ENCODE results near the gene ATAD5. TPM values are rescaled to one million over a fixed set of nuclear protein-coding genes. Genes with fewer than 3 reads are reported as not detected.

The ATAD5 gene, protein sequence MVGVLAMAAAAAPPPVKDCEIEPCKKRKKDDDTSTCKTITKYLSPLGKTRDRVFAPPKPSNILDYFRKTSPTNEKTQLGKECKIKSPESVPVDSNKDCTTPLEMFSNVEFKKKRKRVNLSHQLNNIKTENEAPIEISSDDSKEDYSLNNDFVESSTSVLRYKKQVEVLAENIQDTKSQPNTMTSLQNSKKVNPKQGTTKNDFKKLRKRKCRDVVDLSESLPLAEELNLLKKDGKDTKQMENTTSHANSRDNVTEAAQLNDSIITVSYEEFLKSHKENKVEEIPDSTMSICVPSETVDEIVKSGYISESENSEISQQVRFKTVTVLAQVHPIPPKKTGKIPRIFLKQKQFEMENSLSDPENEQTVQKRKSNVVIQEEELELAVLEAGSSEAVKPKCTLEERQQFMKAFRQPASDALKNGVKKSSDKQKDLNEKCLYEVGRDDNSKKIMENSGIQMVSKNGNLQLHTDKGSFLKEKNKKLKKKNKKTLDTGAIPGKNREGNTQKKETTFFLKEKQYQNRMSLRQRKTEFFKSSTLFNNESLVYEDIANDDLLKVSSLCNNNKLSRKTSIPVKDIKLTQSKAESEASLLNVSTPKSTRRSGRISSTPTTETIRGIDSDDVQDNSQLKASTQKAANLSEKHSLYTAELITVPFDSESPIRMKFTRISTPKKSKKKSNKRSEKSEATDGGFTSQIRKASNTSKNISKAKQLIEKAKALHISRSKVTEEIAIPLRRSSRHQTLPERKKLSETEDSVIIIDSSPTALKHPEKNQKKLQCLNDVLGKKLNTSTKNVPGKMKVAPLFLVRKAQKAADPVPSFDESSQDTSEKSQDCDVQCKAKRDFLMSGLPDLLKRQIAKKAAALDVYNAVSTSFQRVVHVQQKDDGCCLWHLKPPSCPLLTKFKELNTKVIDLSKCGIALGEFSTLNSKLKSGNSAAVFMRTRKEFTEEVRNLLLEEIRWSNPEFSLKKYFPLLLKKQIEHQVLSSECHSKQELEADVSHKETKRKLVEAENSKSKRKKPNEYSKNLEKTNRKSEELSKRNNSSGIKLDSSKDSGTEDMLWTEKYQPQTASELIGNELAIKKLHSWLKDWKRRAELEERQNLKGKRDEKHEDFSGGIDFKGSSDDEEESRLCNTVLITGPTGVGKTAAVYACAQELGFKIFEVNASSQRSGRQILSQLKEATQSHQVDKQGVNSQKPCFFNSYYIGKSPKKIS (N-terminal part only)
- total RNA-seq (2022; extraction: Qiagen RNA extraction; ENCODE audit: low read depth) = 2.7 to 5.3 TPM (median 4.6 TPM) in 5 replicates

DNA sequence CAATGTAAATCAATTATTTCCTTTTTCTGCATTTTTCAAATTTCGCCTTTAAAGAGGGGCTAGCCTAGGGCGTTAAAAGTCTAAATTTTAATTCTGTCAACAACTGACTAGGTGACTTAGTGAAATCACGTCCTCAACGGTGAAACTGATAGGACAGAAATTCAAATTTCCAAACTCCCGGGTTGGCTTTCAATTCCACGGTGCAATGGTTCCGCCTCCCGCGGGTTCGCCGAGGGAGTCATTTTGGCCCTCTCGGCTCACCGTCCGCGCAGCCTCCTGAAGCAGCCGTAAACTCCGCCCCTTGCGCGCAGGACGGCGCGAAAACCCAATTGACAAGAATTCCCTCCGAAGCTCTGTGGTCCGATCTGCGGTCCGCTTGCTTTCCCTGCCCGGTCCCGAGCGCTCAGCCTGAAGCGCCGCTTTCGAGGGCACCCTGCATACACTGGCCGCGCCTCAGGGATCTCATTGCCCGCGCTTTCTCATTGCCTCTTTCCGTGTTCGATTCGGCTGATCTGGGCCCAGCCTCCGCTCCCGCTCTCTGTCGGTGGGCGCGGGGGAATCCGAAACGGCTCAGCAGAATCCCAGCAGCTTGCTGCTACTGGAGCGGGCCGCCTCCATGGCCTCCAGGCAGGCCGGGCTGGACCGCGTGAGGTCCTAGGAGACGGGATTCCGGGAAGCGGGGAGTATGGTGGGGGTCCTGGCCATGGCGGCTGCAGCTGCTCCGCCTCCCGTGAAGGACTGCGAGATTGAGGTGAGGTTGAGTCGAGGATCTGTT, at the start of gene ATAD5:
ATAD5 (plus strand) TSS at position 304 of the 775 bp plus-strand sequence; CDS start at position 686, 382 bp downstream.

DNA sequence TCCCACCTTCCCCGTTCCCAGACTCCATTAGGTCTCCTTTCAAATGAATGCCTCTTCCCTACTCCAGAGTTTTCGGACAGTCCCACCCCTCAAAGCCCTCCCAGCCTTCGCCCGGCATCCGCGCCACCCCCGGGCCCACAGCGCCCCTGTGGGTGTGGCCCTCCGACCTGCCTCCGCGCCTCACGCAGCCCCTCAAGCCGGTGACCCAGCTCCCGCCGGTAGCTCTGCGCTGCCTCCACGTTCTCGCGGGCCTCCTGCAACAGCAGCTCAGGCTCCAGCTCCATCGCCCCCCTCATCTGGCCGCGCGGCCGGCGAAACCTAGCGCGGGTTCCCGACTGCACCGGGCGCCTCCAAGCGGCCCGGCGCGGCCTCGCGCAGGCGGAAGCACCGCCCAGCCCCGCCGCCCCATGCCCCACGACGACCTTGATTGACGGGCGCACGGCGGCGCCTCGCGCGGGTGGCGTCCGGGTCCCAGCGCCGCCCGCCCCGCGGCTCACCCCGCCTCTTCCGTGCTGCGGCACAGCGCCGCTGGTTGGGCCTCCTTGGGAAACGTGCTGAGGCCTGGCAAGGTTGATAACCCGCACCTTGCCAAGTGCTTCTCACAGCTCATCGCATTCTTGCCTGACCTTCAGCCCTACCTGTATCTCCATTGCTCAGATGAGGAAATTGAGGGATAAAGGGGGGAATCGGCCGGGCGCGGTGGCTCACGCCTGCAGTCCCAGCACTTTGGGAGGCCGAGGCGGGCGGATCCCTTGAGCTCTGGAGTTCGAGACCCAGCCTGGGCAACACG, 7.2 kb upstream of the ATAD5 start, which contains the start of gene CRLF3:
CRLF3 (minus strand) TSS at position 337 of the 790 bp plus-strand sequence; CDS start at position 296, 41 bp downstream.

DNA sequence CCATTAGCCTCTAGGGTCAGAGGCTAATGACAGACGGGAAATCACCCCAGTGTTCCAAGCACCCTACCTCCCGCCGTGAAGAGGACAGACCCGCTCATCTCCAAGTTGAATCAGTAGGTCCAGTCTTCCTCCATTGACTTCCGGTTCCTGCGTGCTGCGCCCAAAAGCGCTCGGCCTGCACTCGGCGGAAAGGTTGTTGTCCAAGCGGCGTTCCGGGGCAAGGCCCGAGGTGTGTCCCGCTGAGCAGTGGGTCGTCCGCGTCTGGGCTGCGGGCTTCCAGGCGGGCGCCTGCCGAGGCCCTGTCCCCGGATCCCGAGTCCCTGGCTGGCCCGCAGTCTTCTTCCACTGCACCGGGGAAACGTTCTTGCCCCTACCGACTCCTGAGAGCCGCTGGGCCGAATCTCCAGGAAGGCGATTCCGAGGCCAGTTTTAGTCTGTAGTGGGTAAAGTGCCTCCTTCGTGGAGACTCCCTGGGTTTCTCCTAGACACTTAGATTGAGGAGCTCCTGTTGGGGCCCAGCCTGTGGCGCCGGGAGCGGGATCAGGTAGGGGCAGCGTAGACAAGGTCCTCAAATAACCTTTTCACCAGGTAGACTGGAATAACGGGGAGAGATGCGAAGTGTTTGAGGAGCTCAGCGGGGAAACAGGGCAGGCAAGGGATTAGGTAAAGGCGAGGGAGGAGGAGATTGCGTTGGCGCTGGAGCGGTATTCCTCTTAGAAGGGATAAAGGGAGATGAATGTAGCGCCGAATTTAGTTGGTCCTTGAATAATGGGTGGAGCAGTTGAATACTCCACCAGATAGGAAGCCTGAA, 74.5 kb downstream of the ATAD5 start, which contains the start of gene TEFM:
TEFM (minus strand) TSS at position 138 of the 811 bp plus-strand sequence; CDS start at position 98, 40 bp downstream.

DNA sequence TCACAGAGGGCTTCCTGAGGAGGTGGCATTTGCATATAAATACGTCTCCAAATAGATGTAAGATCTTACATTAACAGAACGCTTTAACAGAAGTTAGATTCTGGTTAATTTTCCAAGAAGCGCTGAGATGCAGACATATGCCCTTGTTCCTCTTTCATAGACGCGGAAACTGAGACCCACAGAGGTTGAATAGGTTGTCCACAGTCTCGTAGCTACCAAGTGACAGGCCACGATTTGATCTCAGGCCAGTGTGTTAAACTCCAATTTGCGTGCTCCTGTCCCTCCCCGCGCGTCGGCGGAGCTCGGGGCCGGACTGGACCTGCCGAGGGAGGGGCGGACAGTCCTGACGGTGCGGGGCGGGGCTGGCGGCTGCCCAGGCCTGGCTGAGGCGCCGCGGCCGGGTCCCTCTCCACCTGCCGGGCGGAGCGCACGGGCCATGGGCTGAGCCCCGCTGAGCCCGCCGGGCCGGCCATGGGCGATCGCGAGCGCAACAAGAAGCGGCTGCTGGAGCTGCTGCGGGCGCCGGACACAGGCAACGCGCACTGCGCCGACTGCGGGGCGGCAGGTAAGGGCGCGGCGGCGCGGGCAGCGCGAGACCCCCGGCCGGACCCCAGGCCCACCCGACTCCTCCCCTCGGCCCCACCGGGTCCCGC, 89.9 kb downstream of the ATAD5 start, which contains the start of gene ADAP2:
ADAP2 (plus strand) TSS at position 402 of the 653 bp plus-strand sequence; CDS start at position 472, 70 bp downstream.

Other genes with a start within 250 kb of the ATAD5 start
- gene CRLF3, start 7.3 kb upstream of the ATAD5 start, total RNA-seq (2022; extraction: Qiagen RNA extraction; ENCODE audit: low read depth) = 13.1 to 17.8 TPM (median 15.2 TPM) in 5 replicates
- 17.1 to 34.0 TPM (median 20.9 TPM) in 5 replicates for gene TEFM, start 74.3 kb downstream of the ATAD5 start, total RNA-seq (2022; extraction: Qiagen RNA extraction; ENCODE audit: low read depth)
- gene ADAP2, start 90.0 kb downstream of the ATAD5 start, total RNA-seq (2022; extraction: Qiagen RNA extraction; ENCODE audit: low read depth) = 2.2 to 4.4 TPM (median 3.1 TPM) in 5 replicates
- 22.3 to 26.7 TPM (median 24.3 TPM) in 5 replicates for gene RNF135, start 139.1 kb downstream of the ATAD5 start, total RNA-seq (2022; extraction: Qiagen RNA extraction; ENCODE audit: low read depth)

Measured in A549 treated with ZK216348 at 1 μM for 4 hours (cell line).